H9 (cell line): ENCODE data around the gene DCUN1D4. TPM values are rescaled to one million over a fixed set of nuclear protein-coding genes. Genes with fewer than 3 reads are reported as not detected.
A peak's percentile ranks its signal among the peaks of the same experiment; 100 is the strongest.

Experiments
- DNase-seq: peaks from one replicate; pipeline ENCODE4 v3.0.0-alpha.2; 2017
- H2AFZ ChIP-seq: one replicate; pipeline ENCODE4 v1.6.1; 2013; ENCODE audit warnings: mild to moderate bottlenecking, low read length, control low read depth, moderate library complexity
- H2AK5ac ChIP-seq: 2 replicates; pipeline ENCODE4 v1.6.1; 2013; ENCODE audit warnings: low read length, control low read depth, mixed read lengths; ENCODE audit not compliant: insufficient read length
- H2BK120ac ChIP-seq: one replicate; pipeline ENCODE4 v1.6.1; 2013; ENCODE audit warnings: low read depth, mild to moderate bottlenecking, low read length, control low read depth, inconsistent platforms; ENCODE audit not compliant: poor library complexity, severe bottlenecking
- H2BK12ac ChIP-seq: 2 replicates; pipeline ENCODE4 v1.6.1; 2013; ENCODE audit warnings: low read length, control low read depth, mixed read lengths, low read depth; ENCODE audit not compliant: insufficient read length
- H2BK15ac ChIP-seq: 2 replicates; pipeline ENCODE4 v1.6.1; 2013; ENCODE audit warnings: low read depth, low read length, control low read depth
- H2BK20ac ChIP-seq: one replicate; pipeline ENCODE4 v1.6.1; 2013; ENCODE audit warnings: low read depth, mild to moderate bottlenecking, low read length, control low read depth, inconsistent platforms; ENCODE audit not compliant: poor library complexity, severe bottlenecking
- H2BK5ac ChIP-seq: 2 replicates; pipeline ENCODE4 v1.6.1; 2013; ENCODE audit warnings: low read length, control low read depth, mixed read lengths; ENCODE audit not compliant: insufficient read length
- H3K14ac ChIP-seq: 2 replicates; pipeline ENCODE4 v1.6.1; 2013; ENCODE audit warnings: low read length, control low read depth; ENCODE audit not compliant: insufficient read depth
- H3K18ac ChIP-seq: 2 replicates; pipeline ENCODE4 v1.6.1; 2013; ENCODE audit warnings: low read depth, mild to moderate bottlenecking, mixed read lengths, low read length, control low read depth; ENCODE audit not compliant: insufficient read length
- H3K23ac ChIP-seq: 2 replicates; pipeline ENCODE4 v1.6.1; 2013; ENCODE audit warnings: low read length, control low read depth, mixed read lengths, low read depth; ENCODE audit not compliant: insufficient read length
- H3K23me2 ChIP-seq: 2 replicates; pipeline ENCODE4 v1.6.1; 2013; ENCODE audit warnings: low read depth, mild to moderate bottlenecking, mixed read lengths, low read length, control low read depth; ENCODE audit not compliant: insufficient read length, poor library complexity, severe bottlenecking
- H3K27ac ChIP-seq: 2 replicates; pipeline ENCODE4 v1.5.1; 2013; ENCODE audit warnings: low read length, control low read depth, mixed read lengths, low read depth; ENCODE audit not compliant: insufficient read length
- H3K27me3 ChIP-seq: 2 replicates; pipeline ENCODE4 v1.6.1; 2013; ENCODE audit warnings: low read length, control low read depth, inconsistent platforms; ENCODE audit not compliant: insufficient read depth
- H3K4ac ChIP-seq: 2 replicates; pipeline ENCODE4 v1.6.1; 2013; ENCODE audit warnings: low read depth, mild to moderate bottlenecking, control low read depth, inconsistent platforms, low read length, moderate library complexity
- H3K4me1 ChIP-seq: 2 replicates; pipeline ENCODE4 v1.6.1; 2013; ENCODE audit warnings: low read length, control low read depth, inconsistent platforms; ENCODE audit not compliant: insufficient read depth
- H3K4me2 ChIP-seq: 2 replicates; pipeline ENCODE4 v1.6.1; 2013; ENCODE audit warnings: low read length, control low read depth, mixed read lengths; ENCODE audit not compliant: insufficient read length, insufficient read depth
- H3K56ac ChIP-seq: 2 replicates; pipeline ENCODE4 v1.6.1; 2013; ENCODE audit warnings: low read depth, mild to moderate bottlenecking, mixed read lengths, low read length, control low read depth; ENCODE audit not compliant: insufficient read length
- H3K79me1 ChIP-seq: 2 replicates; pipeline ENCODE4 v1.6.1; 2013; ENCODE audit warnings: low read depth, mild to moderate bottlenecking, moderate library complexity, low read length, control low read depth, inconsistent platforms; ENCODE audit not compliant: insufficient read depth, poor library complexity, severe bottlenecking
- H3K79me2 ChIP-seq: 2 replicates; pipeline ENCODE4 v1.6.1; 2013; ENCODE audit warnings: low read length, control low read depth, inconsistent platforms; ENCODE audit not compliant: insufficient read depth
- H3K9ac ChIP-seq: 2 replicates; pipeline ENCODE4 v1.6.1; 2013; ENCODE audit warnings: low read length, control low read depth, mixed read lengths; ENCODE audit not compliant: insufficient read length; ENCODE audit errors: extremely low read depth
- H3K9me3 ChIP-seq: one replicate; pipeline ENCODE4 v1.6.1; 2013; ENCODE audit warnings: low read depth, low read length, inconsistent platforms; ENCODE audit not compliant: control insufficient read depth
- H3T11ph ChIP-seq: one replicate; pipeline ENCODE4 v1.6.1; 2013; ENCODE audit warnings: mild to moderate bottlenecking, low read length, control low read depth, inconsistent platforms
- H4K20me1 ChIP-seq: one replicate; pipeline ENCODE4 v1.6.1; 2013; ENCODE audit not compliant: control insufficient read depth, insufficient read length, insufficient read depth
- H4K5ac ChIP-seq: 2 replicates; pipeline ENCODE4 v1.6.1; 2013; ENCODE audit warnings: low read depth, mild to moderate bottlenecking, mixed read lengths, low read length, control low read depth; ENCODE audit not compliant: insufficient read length
- H4K8ac ChIP-seq: replicated peaks from 2 replicates; pipeline ENCODE4 v1.6.1; 2013; ENCODE audit warnings: low read length, control low read depth, mixed read lengths, low read depth; ENCODE audit not compliant: insufficient read length
- H4K91ac ChIP-seq: 2 replicates; pipeline ENCODE4 v1.6.1; 2013; ENCODE audit warnings: low read depth, mild to moderate bottlenecking, moderate library complexity, mixed read lengths, low read length, control low read depth; ENCODE audit not compliant: insufficient read length
- H3K27ac Mint-ChIP-seq, 3 experiments: 2 replicates in 2 of 3; 3 replicates in 1 of 3; pipeline ENCODE4 v1.8.0; 2020 to 2021; ENCODE audit warnings: mixed read lengths in 3 of 3, mild to moderate bottlenecking in 1 of 3, moderate library complexity in 1 of 3
- H3K27me3 Mint-ChIP-seq: 2 replicates; pipeline ENCODE4 v1.8.0; 2021; ENCODE audit warnings: low read depth, mild to moderate bottlenecking, moderate library complexity, mixed read lengths
- H3K36me3 Mint-ChIP-seq, 3 experiments: 2 replicates in 2 of 3; 3 replicates in 1 of 3; pipeline ENCODE4 v1.8.0; 2020 to 2021; ENCODE audit warnings: low read depth in 3 of 3, mixed read lengths in 3 of 3; ENCODE audit not compliant: insufficient read depth in 1 of 3
- H3K4me1 Mint-ChIP-seq, 2 experiments: 2 replicates each; pipeline ENCODE4 v1.8.0; 2020; ENCODE audit warnings: mixed read lengths in 2 of 2
- H3K4me3 Mint-ChIP-seq, 2 experiments: 2 replicates in 1 of 2; 3 replicates in 1 of 2; pipeline ENCODE4 v1.8.0; 2020 to 2021; ENCODE audit warnings: mild to moderate bottlenecking in 2 of 2, mixed read lengths in 2 of 2, moderate library complexity in 1 of 2
- H3K9me3 Mint-ChIP-seq, 2 experiments: 2 replicates in 1 of 2; 3 replicates in 1 of 2; pipeline ENCODE4 v1.8.0; 2020; ENCODE audit warnings: mild to moderate bottlenecking in 2 of 2, mixed read lengths in 2 of 2, moderate library complexity in 1 of 2
- WGBS: extraction: QIAGEN DNeasy Blood & Tissue Kit; methylation state at CpG from one replicate; pipeline ENCODE4 v1.1.7; 2013; ENCODE audit warnings: missing lambda C conversion rate, low lambda C conversion rate, mixed read lengths; ENCODE audit not compliant: insufficient read length; ENCODE audit errors: extremely low coverage; 5-methylcytosine and 5-hydroxymethylcytosine counted together
- total RNA-seq: library from RNA; stranded (reverse); gene quantifications from 2 replicates; pipeline ENCODE4 v1.2.1, GENCODE V29; 2021
- TF ChIP-seq, protein P1 (sequence below): fragments of 200-600 bp; sonication (generic); conservative IDR thresholded peaks from 3 replicates; pipeline ENCODE4 v1.8.0; 2021; ENCODE audit warnings: antibody characterized with exemption, mild to moderate bottlenecking

DCUN1D4 gene
- total RNA-seq, 1 experiment from 2014 or later, result 46.7 TPM

DNA sequence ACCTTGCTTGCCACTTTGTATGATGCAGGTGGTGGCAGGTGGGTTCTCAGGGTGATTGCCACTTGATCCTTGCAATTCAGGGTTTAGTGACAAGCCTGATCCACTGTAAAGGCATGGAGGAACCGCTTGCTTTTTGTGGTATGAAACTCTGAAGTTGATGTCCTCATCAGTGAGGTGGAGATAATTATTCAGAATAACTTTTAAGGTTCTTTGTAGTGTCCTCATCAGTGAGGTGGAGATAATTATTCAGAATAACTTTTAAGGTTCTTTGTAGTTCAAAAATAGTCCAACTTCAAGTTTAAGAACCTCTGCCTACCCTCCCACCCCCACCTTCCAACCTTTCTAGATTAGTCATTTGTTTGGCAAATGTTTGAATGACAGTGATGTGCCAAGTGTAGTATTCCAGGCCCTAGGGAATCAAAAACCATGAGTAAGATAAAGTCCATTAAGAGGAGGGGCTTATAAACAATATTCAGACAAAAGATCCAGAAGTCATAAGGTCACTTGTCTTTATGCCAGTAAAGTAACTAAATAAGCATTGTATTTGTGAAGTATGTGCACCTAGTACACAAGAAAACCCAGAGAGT, 51.2 kb downstream of the DCUN1D4 start:
- H3K18ac ChIP-seq, result no peak overlapping the region
- no peak overlapping the region for H3K27ac ChIP-seq
- Mint-ChIP-seq H3K27ac (peak overlapping the region in 1 of 3 experiments; percentile 83; a peak in 1 of 7 replicates), H3K27me3 (no peaks in the 10 kb centered on the region), H3K4me1 (peaks cover 6 to 8% of the 10 kb centered on the region in 2 experiments; a peak in 2 of 4 replicates), H3K9me3 (no peaks in the 10 kb centered on the region; a peak in 1 of 5 replicates), H3K36me3 (peaks cover 16 to 33% (median 31%) of the 10 kb centered on the region in 3 experiments), H3K4me3 (no peak overlapping the region)
- H3K27me3 ChIP-seq, result no peaks in the 10 kb centered on the region
- H4K91ac ChIP-seq, result no peak overlapping the region
- no peak overlapping the region for H3K56ac ChIP-seq
- H3K79me2 ChIP-seq, result no peaks in the 10 kb centered on the region
- no peak overlapping the region for H2BK12ac ChIP-seq
- H4K5ac ChIP-seq, result no peak overlapping the region
- H4K20me1 ChIP-seq, result no peaks in the 10 kb centered on the region
- H2AK5ac ChIP-seq, result no peak overlapping the region
- no peak overlapping the region for H3K4ac ChIP-seq
- no peak overlapping the region for H3K4me2 ChIP-seq
- H3K9ac ChIP-seq, result no peak overlapping the region
- no peak overlapping the region for H2BK120ac ChIP-seq
- H3K14ac ChIP-seq, result no peak overlapping the region
- TF ChIP-seq, protein P1, sequence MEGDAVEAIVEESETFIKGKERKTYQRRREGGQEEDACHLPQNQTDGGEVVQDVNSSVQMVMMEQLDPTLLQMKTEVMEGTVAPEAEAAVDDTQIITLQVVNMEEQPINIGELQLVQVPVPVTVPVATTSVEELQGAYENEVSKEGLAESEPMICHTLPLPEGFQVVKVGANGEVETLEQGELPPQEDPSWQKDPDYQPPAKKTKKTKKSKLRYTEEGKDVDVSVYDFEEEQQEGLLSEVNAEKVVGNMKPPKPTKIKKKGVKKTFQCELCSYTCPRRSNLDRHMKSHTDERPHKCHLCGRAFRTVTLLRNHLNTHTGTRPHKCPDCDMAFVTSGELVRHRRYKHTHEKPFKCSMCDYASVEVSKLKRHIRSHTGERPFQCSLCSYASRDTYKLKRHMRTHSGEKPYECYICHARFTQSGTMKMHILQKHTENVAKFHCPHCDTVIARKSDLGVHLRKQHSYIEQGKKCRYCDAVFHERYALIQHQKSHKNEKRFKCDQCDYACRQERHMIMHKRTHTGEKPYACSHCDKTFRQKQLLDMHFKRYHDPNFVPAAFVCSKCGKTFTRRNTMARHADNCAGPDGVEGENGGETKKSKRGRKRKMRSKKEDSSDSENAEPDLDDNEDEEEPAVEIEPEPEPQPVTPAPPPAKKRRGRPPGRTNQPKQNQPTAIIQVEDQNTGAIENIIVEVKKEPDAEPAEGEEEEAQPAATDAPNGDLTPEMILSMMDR, result no peak
- DNase-seq, result no peak
- H3K9me3 ChIP-seq, result no peaks in the 10 kb centered on the region
- no peak overlapping the region for H2BK20ac ChIP-seq
- WGBS, result no CpG with 5 or more reads among the region's 1 CpG
- H3K23ac ChIP-seq, result no peak overlapping the region
- no peak overlapping the region for H2AFZ ChIP-seq
- no peak overlapping the region for H3T11ph ChIP-seq
- H3K23me2 ChIP-seq, result no peaks in the 10 kb centered on the region
- H4K8ac ChIP-seq, result no peak overlapping the region
- no peaks in the 10 kb centered on the region for H3K4me1 ChIP-seq
- no peaks in the 10 kb centered on the region for H3K79me1 ChIP-seq
- no peak overlapping the region for H2BK15ac ChIP-seq
- H2BK5ac ChIP-seq, result no peak overlapping the region
